ELF-1 (cell line): ENCODE data around the gene ZBED1.
"Not testable (repeated sequence)": the region's sequence is repeated elsewhere in the genome, so short reads cannot be mapped to it uniquely, and the experiment has no call there.

Experiments
- DNase-seq: peaks from one replicate; pipeline ENCODE4 v3.0.0-alpha.2; 2016; ENCODE audit warnings: low read depth, low spot score

ZBED1 gene

GRCh38 chrX:2500803-2501558, at the start of gene ZBED1, which contains the start of gene DHRSX:
Gene ZBED1, minus strand, starts transcription at chrX:2500976. Its CDS starts 10,257 bp downstream, at chrX:2490719.
Gene DHRSX, minus strand, starts transcription at chrX:2500976. Its CDS starts 51 bp downstream, at chrX:2500925.
- no peak for DNase-seq

- DNase-seq, result peak; percentile 50
Measured at GRCh38 chrX:2549876-2550275, 49.1 kb upstream of the ZBED1 start.

GRCh38 chrX:2548711-2549423, 48.1 kb upstream of the ZBED1 start:
- DNase-seq, result peak; percentile 57

GRCh38 chrX:2547736-2548135, 47.0 kb upstream of the ZBED1 start:
- DNase-seq, result no peak

GRCh38 chrX:2546496-2546895, 45.7 kb upstream of the ZBED1 start:
- DNase-seq, result no peak

GRCh38 chrX:2545144-2545543, 44.4 kb upstream of the ZBED1 start:
- DNase-seq, result no peak

GRCh38 chrX:2542826-2543521, 42.2 kb upstream of the ZBED1 start:
- no peak for DNase-seq

- no peak for DNase-seq
Measured at GRCh38 chrX:2541603-2542002, 40.8 kb upstream of the ZBED1 start.

- DNase-seq, result no peak
Measured at GRCh38 chrX:2540426-2540947, 39.7 kb upstream of the ZBED1 start.

- no peak for DNase-seq
Measured at GRCh38 chrX:2539586-2539985, 38.8 kb upstream of the ZBED1 start.

GRCh38 chrX:2538031-2538757, 37.4 kb upstream of the ZBED1 start:
- no peak for DNase-seq

- DNase-seq, result no peak
Measured at GRCh38 chrX:2536974-2537373, 36.2 kb upstream of the ZBED1 start.

GRCh38 chrX:2536141-2536540, 35.4 kb upstream of the ZBED1 start:
- no peak for DNase-seq

GRCh38 chrX:2534261-2535021, 33.7 kb upstream of the ZBED1 start:
- DNase-seq, result not testable (repeated sequence)

GRCh38 chrX:2533424-2533823, 32.6 kb upstream of the ZBED1 start:
- no peak for DNase-seq

GRCh38 chrX:2526390-2526789, 25.6 kb upstream of the ZBED1 start:
- DNase-seq, result no peak

- DNase-seq, result peak; percentile 27
Measured at GRCh38 chrX:2523911-2524310, 23.1 kb upstream of the ZBED1 start.

GRCh38 chrX:2521927-2522386, 21.2 kb upstream of the ZBED1 start:
- no peak for DNase-seq

- no peak for DNase-seq
Measured at GRCh38 chrX:2521092-2521926, 20.5 kb upstream of the ZBED1 start.

GRCh38 chrX:2520539-2520938, 19.8 kb upstream of the ZBED1 start:
- DNase-seq, result no peak
